ENCODE measurements around the gene MED8. TPM values are rescaled to one million over a fixed set of nuclear protein-coding genes. Genes with fewer than 3 reads are reported as not detected.

MED8 gene
- total and polyA plus RNA-seq, 2 of the 4 experiments (the other 2 are of a cell fraction): 61.1 to 120 TPM

- peaks cover 19% of the 10 kb centered on the region for H3K9me1 ChIP-seq (ENCODE audit: insufficient read depth, low read length)
- no peak overlapping the region for H3K56ac ChIP-seq (ENCODE audit: extremely low read depth, insufficient read depth, low read length)
- peak overlapping the region; percentile 63 for H2BK120ac ChIP-seq (ENCODE audit: low read depth, low read length)
- H4K20me1 ChIP-seq (ENCODE audit: insufficient read depth, low read length): peaks cover 3% of the 10 kb centered on the region; the same call in 1 of the 2 replicates
- H3K4ac ChIP-seq (ENCODE audit: low read depth, low read length): peak overlapping the region; percentile 66
- peak overlapping the region; percentile 77 for H2AK5ac ChIP-seq (ENCODE audit: low read depth, low read length)
- H3K4me1 ChIP-seq (ENCODE audit: control insufficient read depth, insufficient read depth, low read length): peaks cover 18% of the 10 kb centered on the region
- H2BK15ac ChIP-seq (ENCODE audit: low read depth, low read length): no peak overlapping the region; the same call in 2 of the 3 replicates
- H2AFZ ChIP-seq (replicated peaks; ENCODE audit: low read length, poor library complexity): peak overlapping the region; percentile 94
- no peak overlapping the region for H2AK9ac ChIP-seq (replicated peaks; ENCODE audit: low read depth, low read length, poor library complexity)
- TF ChIP-seq MAZ (IDR thresholded peaks at IDR 0.05; ENCODE audit: borderline replicate concordance, low read depth, low read length) (no peak), CEBPB (IDR thresholded peaks at IDR 0.05; ENCODE audit: low read depth, low read length) (no peak), FOS (IDR thresholded peaks at IDR 0.05; ENCODE audit: low read depth, low read length) (no peak), SMC3 (IDR thresholded peaks at IDR 0.05; ENCODE audit: low read depth, low read length) (no peak), CTCF (conservative IDR thresholded peaks at IDR 0.05; ENCODE audit: low read depth, low read length) (no peak)
- H3K23ac ChIP-seq (ENCODE audit: low read depth, low read length): 0 out of 2 replicates have a peak overlapping the region, but pooled peaks have one; percentile 66
- no peak overlapping the region for H3K14ac ChIP-seq (replicated peaks; ENCODE audit: low read depth, low read length)
- H4K91ac ChIP-seq (ENCODE audit: insufficient read depth, low read depth, low read length): peak overlapping the region; percentile 50; the same call in 1 of the 2 replicates
- 0 out of 2 replicates have a peak, but pooled peaks cover 7% of the 10 kb centered on the region for H3K27me3 ChIP-seq (ENCODE audit: control insufficient read depth, insufficient read depth, low read length)
- H3K79me1 ChIP-seq (ENCODE audit: low read depth in 1 of 2, low read length in 2 of 2): no peaks in the 10 kb centered on the region
- H2BK20ac ChIP-seq (ENCODE audit: low read depth, low read length): no peak overlapping the region
- no peaks in the 10 kb centered on the region for H3K36me3 ChIP-seq (ENCODE audit: control insufficient read depth, insufficient read depth, low read length)
- H4K8ac ChIP-seq (ENCODE audit: low read depth in 2 of 2, low read length in 2 of 2): peak overlapping the region; percentile 50 to 72; a peak in 3 of 4 replicates
- ChIA-PET POLR2A (ENCODE audit: unreplicated experiment) (no interaction called here), CTCF (interaction anchor here (0.6 kb wide), 1 partner anchor 9 kb away, joined by 3 read pairs; no protein-coding TSS in a partner anchor)
- in situ Hi-C loops (cut with MboI; ENCODE audit: low sequenced_read_pairs): no loop called here
- intact Hi-C loops (cut with micrococcal nuclease): no loop called here
- no peak overlapping the region for H2BK5ac ChIP-seq (ENCODE audit: low read depth, low read length, poor library complexity, severe bottlenecking)
- dilution Hi-C loops (cut with HindIII; ENCODE audit: low sequenced_read_pairs, unreplicated experiment): no loop called here
- no peak overlapping the region for H3K4me2 ChIP-seq (ENCODE audit: low read depth, low read length)
- no peak for ATAC-seq (ENCODE audit: low read depth)
- WGBS, 2 experiments (ENCODE audit: extremely low coverage in 2 of 2, insufficient read length in 1 of 2): 27% methylated on average over 13 of the region's 22 CpGs; no CpG with 5 or more reads in 1 of the 2 experiments
- H3K9me3 ChIP-seq (ENCODE audit: control insufficient read depth, insufficient read depth, low read length): no peaks in the 10 kb centered on the region
- no peak overlapping the region; the same call in 1 of the 2 replicates for H3K4me3 ChIP-seq (ENCODE audit: insufficient read depth, low read depth, low read length)
- no peak overlapping the region for H4K5ac ChIP-seq (ENCODE audit: low read depth, low read length)
- no TSS peak for BruUV-seq (replicated peaks)
- no peak for DNase-seq
- H3K9ac ChIP-seq (ENCODE audit: low read depth, low read length): no peak overlapping the region
- no peak overlapping the region; the same call in 1 of the 2 replicates for H3K18ac ChIP-seq (ENCODE audit: low read depth, low read length)
- H3K27ac ChIP-seq (ENCODE audit: insufficient read depth, low read length): no peak overlapping the region
Measured at GRCh38 chr1:43348343-43348808, 41.2 kb downstream of the MED8 start.

All from IMR-90 (cell line).